ENCODE results near the gene AQP9. TPM values are rescaled to one million over a fixed set of nuclear protein-coding genes. Genes with fewer than 3 reads are reported as not detected.
"Not testable (repeated sequence)": the region's sequence is repeated elsewhere in the genome, so short reads cannot be mapped to it uniquely, and the experiment has no call there.

The AQP9 gene
- total RNA-seq, 1 donor = under 0.01 TPM

- Histone ChIP-seq H3K79me2 (ENCODE audit: insufficient read depth, low read length) (no peaks in the 10 kb centered on the region), H2AFZ (ENCODE audit: low read length) (no peak overlapping the region), H3K27me3 (ENCODE audit: insufficient read depth, low read length) (no peaks in the 10 kb centered on the region), H3K9me3 (ENCODE audit: low read depth, low read length) (no peaks in the 10 kb centered on the region), H3K36me3 (ENCODE audit: insufficient read depth, low read length) (no peaks in the 10 kb centered on the region), H3K4me3 (ENCODE audit: insufficient read depth, low read length) (no peak overlapping the region), H3K27ac (ENCODE audit: low read depth, low read length) (peak overlapping the region; percentile 38), H3K4me1 (ENCODE audit: insufficient read depth, low read length) (peaks cover 23% of the 10 kb centered on the region), H3K4me2 (ENCODE audit: insufficient read depth, low read length) (peak overlapping the region; percentile 41), H4K20me1 (ENCODE audit: insufficient read depth, low read length) (no peaks in the 10 kb centered on the region)
- TF ChIP-seq, protein P1, sequence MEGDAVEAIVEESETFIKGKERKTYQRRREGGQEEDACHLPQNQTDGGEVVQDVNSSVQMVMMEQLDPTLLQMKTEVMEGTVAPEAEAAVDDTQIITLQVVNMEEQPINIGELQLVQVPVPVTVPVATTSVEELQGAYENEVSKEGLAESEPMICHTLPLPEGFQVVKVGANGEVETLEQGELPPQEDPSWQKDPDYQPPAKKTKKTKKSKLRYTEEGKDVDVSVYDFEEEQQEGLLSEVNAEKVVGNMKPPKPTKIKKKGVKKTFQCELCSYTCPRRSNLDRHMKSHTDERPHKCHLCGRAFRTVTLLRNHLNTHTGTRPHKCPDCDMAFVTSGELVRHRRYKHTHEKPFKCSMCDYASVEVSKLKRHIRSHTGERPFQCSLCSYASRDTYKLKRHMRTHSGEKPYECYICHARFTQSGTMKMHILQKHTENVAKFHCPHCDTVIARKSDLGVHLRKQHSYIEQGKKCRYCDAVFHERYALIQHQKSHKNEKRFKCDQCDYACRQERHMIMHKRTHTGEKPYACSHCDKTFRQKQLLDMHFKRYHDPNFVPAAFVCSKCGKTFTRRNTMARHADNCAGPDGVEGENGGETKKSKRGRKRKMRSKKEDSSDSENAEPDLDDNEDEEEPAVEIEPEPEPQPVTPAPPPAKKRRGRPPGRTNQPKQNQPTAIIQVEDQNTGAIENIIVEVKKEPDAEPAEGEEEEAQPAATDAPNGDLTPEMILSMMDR (IDR thresholded peaks at IDR 0.05; ENCODE audit: extremely low read depth, low read depth, low read length) = no peak
- DNase-seq (ENCODE audit: insufficient read length, low spot score, missing footprints) = peak; percentile 74
Measured at GRCh38 chr15:58203537-58203936, 65.4 kb downstream of the AQP9 start.

- H2AFZ ChIP-seq (ENCODE audit: low read length) = no peak overlapping the region
Measured at GRCh38 chr15:58206151-58206550, 68.0 kb downstream of the AQP9 start.

DNA sequence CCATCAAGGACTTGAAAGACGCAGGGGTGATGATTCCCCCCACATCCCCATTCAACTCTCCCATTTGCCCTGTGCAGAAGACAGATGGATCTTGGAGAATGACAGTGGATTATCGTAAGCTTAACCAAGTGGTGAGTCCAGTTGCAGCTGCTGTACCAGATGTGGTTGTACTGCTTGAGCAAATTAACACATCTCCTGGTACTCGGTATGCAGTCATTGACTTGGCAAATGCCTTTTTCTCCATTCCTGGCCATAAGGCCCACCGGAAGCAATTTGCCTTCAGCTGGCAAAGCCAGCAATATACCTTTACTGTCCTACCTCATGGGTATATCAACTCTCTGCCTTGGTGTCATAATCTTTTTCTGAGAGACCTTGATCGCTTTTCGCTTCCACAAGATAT lies 70.0 kb downstream of the AQP9 start:
- not testable (repeated sequence) for H3K79me2 ChIP-seq (ENCODE audit: insufficient read depth, low read length); H3K36me3 ChIP-seq (ENCODE audit: insufficient read depth, low read length); H3K27me3 ChIP-seq (ENCODE audit: insufficient read depth, low read length); DNase-seq (ENCODE audit: insufficient read length, low spot score, missing footprints); H3K9me3 ChIP-seq (ENCODE audit: low read depth, low read length); H3K4me2 ChIP-seq (ENCODE audit: insufficient read depth, low read length); H4K20me1 ChIP-seq (ENCODE audit: insufficient read depth, low read length); H3K4me3 ChIP-seq (ENCODE audit: insufficient read depth, low read length); H3K27ac ChIP-seq (ENCODE audit: low read depth, low read length); H2AFZ ChIP-seq (ENCODE audit: low read length)
- H3K4me1 ChIP-seq (ENCODE audit: insufficient read depth, low read length) = peaks cover 21% of the 10 kb centered on the region

More at GRCh38 chr15:58206151-58206550, 68.0 kb downstream of the AQP9 start:
- H4K20me1 ChIP-seq (ENCODE audit: insufficient read depth, low read length) = no peaks in the 10 kb centered on the region
- DNase-seq (ENCODE audit: insufficient read length, low spot score, missing footprints) = no peak
- TF ChIP-seq, protein P1 (IDR thresholded peaks at IDR 0.05; ENCODE audit: extremely low read depth, low read depth, low read length) = no peak
- H3K27me3 ChIP-seq (ENCODE audit: insufficient read depth, low read length) = no peaks in the 10 kb centered on the region
- H3K9me3 ChIP-seq (ENCODE audit: low read depth, low read length) = no peaks in the 10 kb centered on the region
- H3K79me2 ChIP-seq (ENCODE audit: insufficient read depth, low read length) = no peaks in the 10 kb centered on the region
- H3K27ac ChIP-seq (ENCODE audit: low read depth, low read length) = no peak overlapping the region
- peaks cover 32% of the 10 kb centered on the region for H3K4me1 ChIP-seq (ENCODE audit: insufficient read depth, low read length)
- no peak overlapping the region for H3K4me3 ChIP-seq (ENCODE audit: insufficient read depth, low read length)
- no peak overlapping the region for H3K4me2 ChIP-seq (ENCODE audit: insufficient read depth, low read length)
- H3K36me3 ChIP-seq (ENCODE audit: insufficient read depth, low read length) = no peaks in the 10 kb centered on the region

DNA sequence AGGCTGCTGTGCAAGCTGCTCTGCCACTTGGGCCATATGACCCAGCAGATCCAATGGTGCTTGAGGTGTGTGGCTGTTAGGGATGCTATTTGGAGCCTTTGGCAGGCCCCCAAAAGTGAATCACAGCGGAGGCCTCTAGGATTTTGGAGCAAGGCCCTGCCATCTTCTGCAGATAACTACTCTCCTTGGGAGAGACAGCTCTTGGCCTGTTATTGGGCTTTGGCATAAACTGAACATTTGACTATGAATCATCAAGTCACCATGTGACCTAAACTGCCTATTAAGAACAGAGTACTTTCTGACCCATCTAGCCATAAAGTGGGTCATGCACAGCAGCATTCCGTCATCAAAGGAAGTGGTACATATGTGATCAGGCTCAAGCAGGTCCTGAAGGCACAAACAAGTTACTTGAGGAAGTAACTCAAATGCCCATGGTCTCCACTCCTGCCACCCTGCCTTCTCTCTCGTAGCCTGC lies 70.9 kb downstream of the AQP9 start:
- H3K79me2 ChIP-seq (ENCODE audit: insufficient read depth, low read length); H3K4me3 ChIP-seq (ENCODE audit: insufficient read depth, low read length); H3K4me2 ChIP-seq (ENCODE audit: insufficient read depth, low read length); H2AFZ ChIP-seq (ENCODE audit: low read length); H3K36me3 ChIP-seq (ENCODE audit: insufficient read depth, low read length); H3K9me3 ChIP-seq (ENCODE audit: low read depth, low read length); H4K20me1 ChIP-seq (ENCODE audit: insufficient read depth, low read length); H3K27me3 ChIP-seq (ENCODE audit: insufficient read depth, low read length): not testable (repeated sequence)
- Histone ChIP-seq H3K4me1 (ENCODE audit: insufficient read depth, low read length) (peaks cover 24% of the 10 kb centered on the region), H3K27ac (ENCODE audit: low read depth, low read length) (peak overlapping the region; percentile 39)
- peak; percentile 22 for DNase-seq (ENCODE audit: insufficient read length, low spot score, missing footprints)

GRCh38 chr15:58210031-58210430 lies 71.8 kb downstream of the AQP9 start:
- H3K36me3 ChIP-seq (ENCODE audit: insufficient read depth, low read length); H2AFZ ChIP-seq (ENCODE audit: low read length); H3K79me2 ChIP-seq (ENCODE audit: insufficient read depth, low read length); DNase-seq (ENCODE audit: insufficient read length, low spot score, missing footprints); H3K4me3 ChIP-seq (ENCODE audit: insufficient read depth, low read length); H4K20me1 ChIP-seq (ENCODE audit: insufficient read depth, low read length); H3K4me2 ChIP-seq (ENCODE audit: insufficient read depth, low read length); H3K9me3 ChIP-seq (ENCODE audit: low read depth, low read length); H3K27me3 ChIP-seq (ENCODE audit: insufficient read depth, low read length); H3K27ac ChIP-seq (ENCODE audit: low read depth, low read length): not testable (repeated sequence)
- peaks cover 30% of the 10 kb centered on the region for H3K4me1 ChIP-seq (ENCODE audit: insufficient read depth, low read length)
